C4-2B (cell line): Measurements from ENCODE around the gene KIAA0232.

Experiments
- H3K27ac ChIP-seq: fragments of 450-650 bp; 2 replicates; pipeline ENCODE4 v1.5.1; 2017
- CTCF ChIP-seq: fragments of 450-650 bp; conservative IDR thresholded peaks from 2 replicates; pipeline ENCODE4 v1.5.1; 2017; ENCODE audit warnings: mild to moderate bottlenecking
- ZFX ChIP-seq: fragments of 450-650 bp; IDR thresholded peaks from 2 replicates; pipeline ENCODE4 v1.6.1; 2017

The KIAA0232 gene

GRCh38 chr4:6875431-6875831 is 92.9 kb downstream of the KIAA0232 start:
- no peak for TF ChIP-seq ZFX
- no peak for TF ChIP-seq CTCF
- H3K27ac ChIP-seq: no peak overlapping the region

- H3K27ac ChIP-seq: no peak overlapping the region
- no peak for TF ChIP-seq CTCF
- no peak for TF ChIP-seq ZFX
Observed at GRCh38 chr4:6876440-6876839, 93.9 kb downstream of the KIAA0232 start.

- TF ChIP-seq ZFX (no peak), CTCF (no peak)
- no peak overlapping the region for H3K27ac ChIP-seq
Observed at GRCh38 chr4:6877067-6877466, 94.5 kb downstream of the KIAA0232 start.

- H3K27ac ChIP-seq: no peak overlapping the region
- TF ChIP-seq ZFX: no peak
- TF ChIP-seq CTCF: no peak
Observed at GRCh38 chr4:6878451-6879059, 96.0 kb downstream of the KIAA0232 start.

- TF ChIP-seq CTCF (no peak), ZFX (no peak)
- no peak overlapping the region for H3K27ac ChIP-seq
Observed at GRCh38 chr4:6880691-6881090, 98.2 kb downstream of the KIAA0232 start.

- TF ChIP-seq CTCF (no peak), ZFX (no peak)
- no peak overlapping the region for H3K27ac ChIP-seq
Observed at GRCh38 chr4:6881908-6882307, 99.4 kb downstream of the KIAA0232 start.

- H3K27ac ChIP-seq: no peak overlapping the region
- TF ChIP-seq CTCF: no peak
- no peak for TF ChIP-seq ZFX
Observed at GRCh38 chr4:6884341-6884870, 101.9 kb downstream of the KIAA0232 start.
